Fibroblast of the aortic adventitia (primary cell): ENCODE results near the gene PGF. TPM values are rescaled to one million over a fixed set of nuclear protein-coding genes. Genes with fewer than 3 reads are reported as not detected.

Experiments used
- DNase-seq: peaks from one replicate; pipeline ENCODE4 v3.0.0-alpha.2; 2010; ENCODE audit warnings: low read depth
- H3K4me3 ChIP-seq: 2 replicates; pipeline ENCODE4 v1.5.1; 2011; ENCODE audit warnings: low read depth, mild to moderate bottlenecking, control low read depth, low read length, moderate library complexity
- total RNA-seq: library from RNA; depleted of rRNA; stranded (reverse); fragments of >200 nt; gene quantifications from 2 replicates; pipeline ENCODE4 v1.2.3, GENCODE V29; 2012; ENCODE audit warnings: low replicate concordance
- TF ChIP-seq, protein P1 (sequence below): IDR thresholded peaks from 2 replicates; pipeline ENCODE4 v1.5.1; 2011; ENCODE audit warnings: mild to moderate bottlenecking, low read length, control low read depth, inconsistent platforms; ENCODE audit not compliant: insufficient read depth

PGF gene
- total RNA-seq, 1 donor, result 0.36 TPM

GRCh38 chr14:74898083-74898482 lies 57.3 kb downstream of the PGF start:
- no peak for DNase-seq
- TF ChIP-seq, protein P1, sequence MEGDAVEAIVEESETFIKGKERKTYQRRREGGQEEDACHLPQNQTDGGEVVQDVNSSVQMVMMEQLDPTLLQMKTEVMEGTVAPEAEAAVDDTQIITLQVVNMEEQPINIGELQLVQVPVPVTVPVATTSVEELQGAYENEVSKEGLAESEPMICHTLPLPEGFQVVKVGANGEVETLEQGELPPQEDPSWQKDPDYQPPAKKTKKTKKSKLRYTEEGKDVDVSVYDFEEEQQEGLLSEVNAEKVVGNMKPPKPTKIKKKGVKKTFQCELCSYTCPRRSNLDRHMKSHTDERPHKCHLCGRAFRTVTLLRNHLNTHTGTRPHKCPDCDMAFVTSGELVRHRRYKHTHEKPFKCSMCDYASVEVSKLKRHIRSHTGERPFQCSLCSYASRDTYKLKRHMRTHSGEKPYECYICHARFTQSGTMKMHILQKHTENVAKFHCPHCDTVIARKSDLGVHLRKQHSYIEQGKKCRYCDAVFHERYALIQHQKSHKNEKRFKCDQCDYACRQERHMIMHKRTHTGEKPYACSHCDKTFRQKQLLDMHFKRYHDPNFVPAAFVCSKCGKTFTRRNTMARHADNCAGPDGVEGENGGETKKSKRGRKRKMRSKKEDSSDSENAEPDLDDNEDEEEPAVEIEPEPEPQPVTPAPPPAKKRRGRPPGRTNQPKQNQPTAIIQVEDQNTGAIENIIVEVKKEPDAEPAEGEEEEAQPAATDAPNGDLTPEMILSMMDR, result no peak
- H3K4me3 ChIP-seq, result no peak overlapping the region

GRCh38 chr14:74897642-74898041 lies 57.8 kb downstream of the PGF start:
- DNase-seq, result no peak
- H3K4me3 ChIP-seq, result no peak overlapping the region
- TF ChIP-seq, protein P1, result no peak

GRCh38 chr14:74896400-74896799 lies 59.0 kb downstream of the PGF start:
- H3K4me3 ChIP-seq, result no peak overlapping the region
- DNase-seq, result no peak
- TF ChIP-seq, protein P1, result no peak

DNA sequence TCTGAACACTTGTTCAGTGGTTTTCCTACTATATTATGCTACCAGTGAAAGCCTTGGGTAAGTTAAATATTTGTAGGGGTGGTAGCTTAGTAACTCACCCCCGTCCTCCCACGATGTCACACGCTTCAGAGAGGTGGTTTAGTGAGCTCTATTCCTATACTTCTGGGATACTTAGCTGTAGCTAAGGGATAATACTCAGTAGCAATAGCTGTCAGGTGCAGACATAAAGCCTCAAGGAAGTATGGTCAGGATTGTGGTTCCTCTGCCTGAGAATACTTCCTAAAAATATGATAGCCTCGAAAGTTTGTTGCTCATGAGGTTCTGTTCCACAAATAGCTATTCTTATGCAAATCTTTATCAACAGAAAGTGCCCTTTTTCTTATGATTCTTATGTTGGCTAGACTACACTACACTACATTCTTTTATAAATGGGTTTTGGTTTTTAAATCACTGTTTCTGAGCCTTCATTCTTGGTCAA lies 61.7 kb downstream of the PGF start:
- H3K4me3 ChIP-seq, result no peak overlapping the region
- TF ChIP-seq, protein P1, result no peak
- DNase-seq, result no peak

GRCh38 chr14:74892745-74893144 lies 62.7 kb downstream of the PGF start:
- no peak for DNase-seq
- no peak overlapping the region for H3K4me3 ChIP-seq
- TF ChIP-seq, protein P1, result no peak

- TF ChIP-seq, protein P1, result no peak
- H3K4me3 ChIP-seq, result no peak overlapping the region
- peak; percentile 68 for DNase-seq
Observed at GRCh38 chr14:74891870-74892269, 63.5 kb downstream of the PGF start.

Other genes with a start within 250 kb of the PGF start
- gene AREL1, start 242.5 kb downstream of the PGF start, total RNA-seq, result 21.8 and 27.1 TPM in 2 replicates
- gene FCF1, start 242.5 kb downstream of the PGF start, total RNA-seq, result 52.2 and 52.3 TPM in 2 replicates
- 39.7 and 57.2 TPM in 2 replicates for gene YLPM1, start 192.3 kb downstream of the PGF start, total RNA-seq
- not detected in 2 replicates for gene PROX2, start 79.5 kb downstream of the PGF start, total RNA-seq
- 31.1 and 68.5 TPM in 2 replicates for gene DLST, start 73.7 kb downstream of the PGF start, total RNA-seq
- gene RPS6KL1, start 32.3 kb downstream of the PGF start, total RNA-seq, result 0.09 and 1.6 TPM in 2 replicates
- 16.4 and 34.2 TPM in 2 replicates for gene EIF2B2, start 47.3 kb upstream of the PGF start, total RNA-seq
- 27.2 and 32.5 TPM in 2 replicates for gene MLH3, start 95.9 kb upstream of the PGF start, total RNA-seq
- gene ACYP1, start 108.4 kb upstream of the PGF start, total RNA-seq, result 18.3 TPM in 1 of 2 replicates, not detected in the other
- 0.90 and 1.6 TPM in 2 replicates for gene ZC2HC1C, start 114.0 kb upstream of the PGF start, total RNA-seq
- gene NEK9, start 171.5 kb upstream of the PGF start, total RNA-seq, result 51.3 and 80.8 TPM in 2 replicates
- 143 and 373 TPM in 2 replicates for gene TMED10, start 221.0 kb upstream of the PGF start, total RNA-seq